HepG2 (cell line): Measurements from ENCODE around the gene COL5A1. TPM values are rescaled to one million over a fixed set of nuclear protein-coding genes. Genes with fewer than 3 reads are reported as not detected.

Source experiments
- ATAC-seq: fragments of 200-7000 bp; cut with Tn5 transposase; 3 replicates; pipeline ENCODE4 v1.9.1; 2020; ENCODE audit warnings: mild to moderate bottlenecking, moderate library complexity
- BruUV-seq: library from RNA; stranded (reverse); fragments of 400-500 nt; replicated peaks from 2 replicates; lab custom pipeline; 2021; lab: Mats Ljungman, UMichigan
- CTCF ChIA-PET: fragments of 300-600 bp; formaldehyde crosslinking; extraction: SDS; loops from one replicate; lab custom pipeline; 2021; ENCODE audit warnings: low total read pairs, inconsistent platforms, low intra/inter-chr PET ratio; lab: Yijun Ruan, JAX
- POLR2A ChIA-PET: fragments of 350-600 bp; sonication (Branson Sonifier 250); formaldehyde crosslinking; loops from one replicate; lab custom pipeline; 2020; ENCODE audit warnings: antibody characterized with exemption, inconsistent platforms; lab: Yijun Ruan, JAX
- DNase-seq: peaks from one replicate; pipeline ENCODE4 v3.0.0-alpha.2; 2015; ENCODE audit warnings: low spot score
- FAIRE-seq: peaks from 3 replicates; lab custom pipeline; 2011; peaks lifted over from hg19 to GRCh38; lab: Jason Lieb, UNC
- H2AFZ ChIP-seq: one replicate; pipeline ENCODE4 v1.6.1; 2011; ENCODE audit warnings: low read length, inconsistent platforms
- H3K27ac ChIP-seq: fragments of 300-600 bp; 3 replicates; pipeline ENCODE4 v1.8.0; 2011; ENCODE audit warnings: mixed run types, mild to moderate bottlenecking, mixed read lengths, low read length, inconsistent platforms; ENCODE audit not compliant: insufficient read depth; ENCODE audit errors: extremely low read length
- H3K27me3 ChIP-seq, 2 experiments: fragments of 200-600 bp in 1 of 2; 2 replicates in 1 of 2; 3 replicates in 1 of 2; pipeline versions ENCODE4 v1.6.0 to v1.8.0; 2011; ENCODE audit warnings: low read length in 2 of 2, mild to moderate bottlenecking in 2 of 2, moderate library complexity in 2 of 2, inconsistent platforms in 1 of 2; ENCODE audit not compliant: insufficient read depth in 2 of 2, control insufficient read depth in 1 of 2
- H3K36me3 ChIP-seq, 2 experiments: fragments of 200-600 bp in 1 of 2; replicated peaks in 1 of 2; 2 replicates in 1 of 2; 3 replicates in 1 of 2; pipeline versions ENCODE4 v1.5.1 to v1.8.0; 2011; ENCODE audit warnings: low read length in 2 of 2, inconsistent platforms in 1 of 2; ENCODE audit not compliant: insufficient read depth in 2 of 2, control insufficient read depth in 1 of 2
- H3K4me1 ChIP-seq: 2 replicates; pipeline ENCODE4 v1.5.1; 2012; ENCODE audit warnings: low read length, inconsistent platforms; ENCODE audit not compliant: insufficient read depth
- H3K4me2 ChIP-seq: 2 replicates; pipeline ENCODE4 v1.6.0; 2011; ENCODE audit warnings: low read depth, low read length, inconsistent platforms
- H3K4me3 ChIP-seq, 3 experiments: fragments of 200-600 bp in 1 of 3; sonication (generic), shearing (Covaris generic) in 1 of 3; replicated peaks in 1 of 3; 2 replicates each; pipeline ENCODE4 v1.5.1; 2011 to 2016; ENCODE audit warnings: low read length in 3 of 3, inconsistent platforms in 2 of 3, low read depth in 2 of 3, mild to moderate bottlenecking in 2 of 3, control low read depth in 1 of 3, mixed read lengths in 1 of 3; ENCODE audit not compliant: insufficient read depth in 1 of 3
- H3K79me2 ChIP-seq: one replicate; pipeline ENCODE4 v1.6.1; 2011; ENCODE audit warnings: low read length, inconsistent platforms; ENCODE audit not compliant: insufficient read depth
- H3K9ac ChIP-seq: 2 replicates; pipeline ENCODE4 v1.6.0; 2011; ENCODE audit warnings: mild to moderate bottlenecking, low read depth, low read length, inconsistent platforms; ENCODE audit not compliant: insufficient read depth
- H3K9me3 ChIP-seq: 2 replicates; pipeline ENCODE4 v1.5.1; 2012; ENCODE audit warnings: mild to moderate bottlenecking, low read length
- H4K20me1 ChIP-seq: 2 replicates; pipeline ENCODE4 v1.6.0; 2011; ENCODE audit warnings: inconsistent platforms, mild to moderate bottlenecking, low read length, moderate library complexity; ENCODE audit not compliant: insufficient read depth
- CBX5 ChIP-seq: sonication (generic); formaldehyde crosslinking; IDR thresholded peaks from 2 replicates; pipeline ENCODE4 v1.4.0; 2020; ENCODE audit warnings: missing genetic modification reagents, borderline replicate concordance
- GATA4 ChIP-seq: sonication (generic); IDR thresholded peaks from 2 replicates; pipeline ENCODE4 v1.6.1; 2016; ENCODE audit warnings: antibody characterized with exemption, low read depth, borderline replicate concordance
- HCFC1 ChIP-seq: fragments of 150-350 bp; IDR thresholded peaks from 2 replicates; pipeline ENCODE4 v1.6.1; 2014; ENCODE audit warnings: low read depth, low read length
- JARID2 ChIP-seq: sonication (generic); formaldehyde crosslinking; IDR thresholded peaks from 2 replicates; pipeline ENCODE4 v1.8.1; 2023; ENCODE audit warnings: missing genetic modification reagents, inconsistent platforms; ENCODE audit not compliant: insufficient replicate concordance
- ZKSCAN8 ChIP-seq: IDR thresholded peaks from 2 replicates; pipeline ENCODE4 v1.6.1; 2016; ENCODE audit warnings: borderline replicate concordance, missing genetic modification reagents, missing compliant biosample characterization
- ZNF230 ChIP-seq: sonication (generic); formaldehyde crosslinking; IDR thresholded peaks from 2 replicates; pipeline ENCODE4 v1.4.0; 2020; ENCODE audit warnings: mild to moderate bottlenecking, missing genetic modification reagents
- ZNF556 ChIP-seq: sonication (generic); formaldehyde crosslinking; IDR thresholded peaks from 2 replicates; pipeline ENCODE4 v1.4.0; 2020; ENCODE audit warnings: mild to moderate bottlenecking, missing genetic modification reagents, borderline replicate concordance
- ZNF564 ChIP-seq: sonication (generic); formaldehyde crosslinking; IDR thresholded peaks from 2 replicates; pipeline ENCODE4 v1.8.1; 2023; ENCODE audit warnings: mild to moderate bottlenecking, missing genetic modification reagents
- ZNF598 ChIP-seq: sonication (generic); formaldehyde crosslinking; IDR thresholded peaks from 2 replicates; pipeline ENCODE4 v1.5.1; 2020; ENCODE audit warnings: mild to moderate bottlenecking, missing genetic modification reagents, borderline replicate concordance
- ZNF747 ChIP-seq: sonication (generic); formaldehyde crosslinking; IDR thresholded peaks from 2 replicates; pipeline ENCODE4 v1.8.1; 2023; ENCODE audit warnings: missing genetic modification reagents, mild to moderate bottlenecking, borderline replicate concordance
- WGBS: methylation state at CpG from one replicate; pipeline ENCODE4 v1.1.6; 2017; ENCODE audit warnings: low lambda C conversion rate; 5-methylcytosine and 5-hydroxymethylcytosine counted together
- in situ Hi-C: cut with HindIII; loops from 2 replicates; pipeline ENCODE4 v1.10.0; 2017; ENCODE audit warnings: low pct_unique_long_range_greater_than_20kb; ENCODE audit not compliant: extremely low pct_ligation_motif_present
- intact Hi-C: fragments of 100-400 bp; cut with micrococcal nuclease; formaldehyde crosslinking; loops from one replicate; pipeline ENCODE4 v1.10.0; 2022; ENCODE audit not compliant: unreplicated experiment
- polyA plus RNA-seq, 8 experiments: library from polyadenylated mRNA; depleted of rRNA in 3 of 8; stranded (reverse) in 7 of 8; unstranded in 1 of 8; fragments of >200 nt; fragmentation: Illumina TruSeq in 4 of 8; extraction: Trizol in 4 of 8; gene quantifications; 2 replicates each; pipeline versions ENCODE4 v1.2.1 to v1.2.3, GENCODE V29; 2011 to 2016; ENCODE audit warnings: low read depth in 4 of 8, missing spikeins in 1 of 8, mixed read lengths in 1 of 8; ENCODE audit not compliant: insufficient read depth in 1 of 8
- total RNA-seq, 5 experiments: library from RNA; depleted of rRNA; stranded (reverse); fragments of >200 nt; fragmentation: Illumina TruSeq; extraction: Trizol; gene quantifications; 2 replicates each; pipeline ENCODE4 v1.2.3, GENCODE V29; 2016; ENCODE audit warnings: low read depth in 1 of 5

The COL5A1 gene
- total and polyA plus RNA-seq, 2 of the 13 experiments (the other 11 are each of a cell fraction or from before 2014, with no cell fraction given): not detected

DNA sequence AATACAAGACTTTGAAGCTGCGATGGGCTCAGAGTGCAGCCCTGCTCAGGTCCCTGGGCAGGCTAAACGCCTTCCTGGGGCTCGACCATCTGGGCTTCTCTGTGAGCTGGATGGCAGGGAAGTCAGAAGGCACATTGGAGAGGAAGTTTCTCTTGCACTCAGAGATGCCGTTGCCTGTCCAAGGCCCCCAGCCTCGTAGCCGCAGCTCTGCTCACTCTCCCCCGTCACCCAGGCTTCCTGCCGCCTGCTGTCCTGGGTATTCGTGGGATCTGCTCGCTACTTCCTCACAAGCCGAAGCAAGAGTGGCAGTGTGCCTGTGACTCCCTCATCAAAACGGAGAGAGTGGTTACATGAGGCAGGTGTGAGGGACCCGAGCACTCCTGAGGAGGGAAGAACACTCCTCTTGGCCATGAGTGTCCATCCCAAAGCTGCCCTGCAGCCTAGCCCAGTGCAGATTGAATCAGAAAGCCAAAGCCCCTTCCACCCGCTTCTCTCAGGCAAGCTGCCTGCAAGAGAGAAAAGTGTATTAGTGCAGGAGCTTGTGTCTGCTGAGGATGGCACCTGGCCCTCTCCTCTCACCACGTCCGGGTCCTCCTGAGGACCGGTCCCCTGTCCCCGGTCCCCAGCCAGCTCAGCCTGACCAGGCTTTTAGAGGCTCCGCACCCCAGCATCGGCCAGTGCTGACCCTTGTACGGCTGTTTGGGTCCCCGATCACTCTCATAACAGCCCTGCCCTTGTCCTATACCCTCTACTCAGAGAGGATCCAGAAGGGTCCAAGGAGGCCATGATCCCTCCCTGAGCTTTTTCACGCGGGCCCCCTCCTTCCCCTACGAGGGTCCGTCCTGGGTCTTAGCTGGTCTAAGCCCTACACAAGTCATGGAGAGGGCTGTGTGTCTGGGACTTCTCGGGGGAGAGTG, 246.3 kb downstream of the COL5A1 start:
- no peaks in the 10 kb centered on the region for H4K20me1 ChIP-seq
- peaks cover 4 to 66% of the 10 kb centered on the region in 2 experiments for H3K27me3 ChIP-seq
- H3K36me3 ChIP-seq: no peaks in the 10 kb centered on the region
- WGBS: 12% methylated on average over 10 of the region's 27 CpGs
- no peak overlapping the region for H3K27ac ChIP-seq
- no peak overlapping the region for H3K9ac ChIP-seq
- CTCF ChIA-PET: no interaction called here
- H3K9me3 ChIP-seq: no peaks in the 10 kb centered on the region
- POLR2A ChIA-PET: no interaction called here
- no peak for TF ChIP-seq HCFC1
- TF ChIP-seq ZKSCAN8 (CRISPR knock-in tag): no peak
- no peak for TF ChIP-seq GATA4
- no peak for TF ChIP-seq JARID2
- no peak for TF ChIP-seq ZNF564 (CRISPR knock-in tag)
- TF ChIP-seq CBX5 (CRISPR knock-in tag): no peak
- TF ChIP-seq ZNF556 (CRISPR knock-in tag): no peak
- no peak for TF ChIP-seq ZNF747 (CRISPR knock-in tag)
- TF ChIP-seq ZNF230 (CRISPR knock-in tag): no peak
- no peak for TF ChIP-seq ZNF598
- TF ChIP-seq, all 625 proteins: peak for 0
- BruUV-seq: no TSS peak
- Histone ChIP-seq H2AFZ (no peak overlapping the region), H3K4me1 (no peaks in the 10 kb centered on the region), H3K4me3 (no peak overlapping the region), H3K79me2 (no peaks in the 10 kb centered on the region), H3K4me2 (no peak overlapping the region)
- no peak for DNase-seq
- intact Hi-C loops (no loop called here), in situ Hi-C loops (no loop called here)
- no peak for ATAC-seq
- FAIRE-seq: no peak
